A549 (cell line): Measurements from ENCODE around the gene FOXP1. TPM values are rescaled to one million over a fixed set of nuclear protein-coding genes. Genes with fewer than 3 reads are reported as not detected.

Experiments used
- ATAC-seq, 2 experiments: fragments of 200-7000 bp in 1 of 2; fragments of >200 bp in 1 of 2; cut with Nextera tagmentation in 1 of 2; cut with Tn5 transposase in 1 of 2; 3 replicates each; pipeline versions ENCODE4 v1.8.0 to v1.9.1; 2018 to 2020; ENCODE audit warnings: mild to moderate bottlenecking in 1 of 2, moderate library complexity in 1 of 2
- CTCF ChIA-PET: fragments of 300-600 bp; sonication (Branson Sonifier 250); formaldehyde crosslinking; extraction: SDS; loops from one replicate; lab custom pipeline; 2021; ENCODE audit warnings: antibody characterized with exemption, inconsistent platforms; lab: Yijun Ruan, JAX
- POLR2A ChIA-PET: fragments of 350-600 bp; formaldehyde crosslinking; extraction: SDS; loops from one replicate; lab custom pipeline; 2021; ENCODE audit warnings: antibody characterized with exemption, inconsistent platforms; lab: Yijun Ruan, JAX
- DNase-seq, 2 experiments: peaks; one replicate each; pipeline versions ENCODE4 v3.0.0 to v3.0.0-alpha.2; 2011 to 2016; ENCODE audit warnings: low read depth in 1 of 2, low spot score in 1 of 2
- FAIRE-seq: peaks from 2 replicates; lab custom pipeline; 2011; peaks lifted over from hg19 to GRCh38; lab: Jason Lieb, UNC
- H3K27ac ChIP-seq, 2 experiments: fragments of >200 bp; sonication (Bioruptor Twin); formaldehyde crosslinking; 3 replicates each; pipeline ENCODE4 v1.5.1; 2016 to 2017
- H3K4me1 ChIP-seq: fragments of >200 bp; sonication (Bioruptor Twin); formaldehyde crosslinking; 3 replicates; pipeline ENCODE4 v1.6.1; 2016
- H3K4me2 ChIP-seq: fragments of >200 bp; sonication (Bioruptor Twin); formaldehyde crosslinking; 3 replicates; pipeline ENCODE4 v1.6.1; 2016
- H3K4me3 ChIP-seq: fragments of >200 bp; sonication (Bioruptor Twin); formaldehyde crosslinking; 3 replicates; pipeline ENCODE4 v1.5.1; 2016
- H3K9me3 ChIP-seq: fragments of >200 bp; sonication (Bioruptor Twin); formaldehyde crosslinking; 3 replicates; pipeline ENCODE4 v1.6.1; 2016
- EHF ChIP-seq: fragments of 250-450 bp; sonication (Bioruptor Pico); IDR thresholded peaks from 2 replicates; pipeline ENCODE4 v1.5.0; 2020; ENCODE audit warnings: mild to moderate bottlenecking
- FOSL2 ChIP-seq, 2 experiments: fragments of 450-650 bp in 1 of 2; fragments of >200 bp in 1 of 2; sonication (Bioruptor Twin) in 1 of 2; formaldehyde crosslinking; IDR thresholded peaks; 2 replicates each; pipeline versions ENCODE4 v1.5.0 to v1.6.1; 2016 to 2020; ENCODE audit warnings: mild to moderate bottlenecking in 1 of 2, moderate library complexity in 1 of 2
- GATA3 ChIP-seq: IDR thresholded peaks from 2 replicates; pipeline ENCODE4 v1.6.1; 2012; ENCODE audit warnings: borderline replicate concordance
- HDAC2 ChIP-seq: fragments of 200-600 bp; sonication (generic); IDR thresholded peaks from 2 replicates; pipeline ENCODE4 v1.6.1; 2016
- HOXB5 ChIP-seq: fragments of 250-450 bp; sonication (Bioruptor Pico); IDR thresholded peaks from 2 replicates; pipeline ENCODE4 v1.5.0; 2020; ENCODE audit warnings: mild to moderate bottlenecking, moderate library complexity
- JUN ChIP-seq, 2 experiments: fragments of >200 bp; sonication (Bioruptor Twin); formaldehyde crosslinking; IDR thresholded peaks; 2 replicates in 1 of 2; 3 replicates in 1 of 2; pipeline ENCODE4 v1.6.1; 2016 to 2017
- PHF8 ChIP-seq: fragments of 200-600 bp; sonication (generic); IDR thresholded peaks from 2 replicates; pipeline ENCODE4 v1.6.1; 2016; ENCODE audit warnings: low read depth, mild to moderate bottlenecking, antibody characterized with exemption, moderate library complexity, borderline replicate concordance
- POLR2A ChIP-seq: IDR thresholded peaks from 2 replicates; pipeline ENCODE4 v1.6.1; 2012; ENCODE audit warnings: mild to moderate bottlenecking, low read length
- POLR2AphosphoS2 ChIP-seq: conservative IDR thresholded peaks from 2 replicates; pipeline ENCODE4 v1.6.1; 2012; ENCODE audit warnings: low read length, improper control_type of control experiment, inconsistent platforms
- RAD21 ChIP-seq, 2 experiments: fragments of >200 bp in 1 of 2; sonication (Bioruptor Twin) in 1 of 2; formaldehyde crosslinking in 1 of 2; IDR thresholded peaks in 1 of 2; conservative IDR thresholded peaks in 1 of 2; 2 replicates in 1 of 2; 3 replicates in 1 of 2; pipeline ENCODE4 v1.6.1; 2012 to 2018; ENCODE audit warnings: inconsistent platforms in 1 of 2
- RARB ChIP-seq: fragments of 250-450 bp; sonication (Bioruptor Pico); IDR thresholded peaks from 2 replicates; pipeline ENCODE4 v1.8.0; 2021; ENCODE audit warnings: mild to moderate bottlenecking, moderate library complexity
- RCOR1 ChIP-seq: fragments of 150-350 bp; IDR thresholded peaks from 2 replicates; pipeline ENCODE4 v1.6.1; 2014; ENCODE audit warnings: antibody characterized with exemption, low read length, low read depth
- RNF2 ChIP-seq: fragments of 200-600 bp; sonication (generic); IDR thresholded peaks from 2 replicates; pipeline ENCODE4 v1.6.1; 2016; ENCODE audit warnings: low read depth, mild to moderate bottlenecking, antibody characterized with exemption, moderate library complexity, borderline replicate concordance
- SMC3 ChIP-seq: fragments of >200 bp; sonication (Bioruptor Twin); formaldehyde crosslinking; IDR thresholded peaks from 3 replicates; pipeline ENCODE4 v1.6.1; 2018; ENCODE audit warnings: inconsistent platforms
- TFCP2L1 ChIP-seq: fragments of 250-450 bp; sonication (Bioruptor Pico); IDR thresholded peaks from 2 replicates; pipeline ENCODE4 v1.5.0; 2021; ENCODE audit warnings: mild to moderate bottlenecking
- ZFP36 ChIP-seq: fragments of 450-650 bp; IDR thresholded peaks from 2 replicates; pipeline ENCODE4 v1.6.1; 2014; ENCODE audit warnings: borderline replicate concordance; ENCODE audit not compliant: partially characterized antibody
- ZNF302 ChIP-seq: fragments of 250-450 bp; sonication (Bioruptor Pico); IDR thresholded peaks from 2 replicates; pipeline ENCODE4 v1.9.0; 2021; ENCODE audit warnings: inconsistent platforms, mild to moderate bottlenecking, moderate library complexity
- WGBS: methylation state at CpG from one replicate; pipeline ENCODE4 v1.1.6; 2017; ENCODE audit errors: missing lambda C conversion rate; 5-methylcytosine and 5-hydroxymethylcytosine counted together
- polyA plus RNA-seq, 4 experiments: library from polyadenylated mRNA; depleted of rRNA in 3 of 4; stranded (reverse); fragments of >200 nt; fragmentation: RNase III in 1 of 4; extraction: RNeasy Plus Mini Kit Qiagen cat#74134 plus additional on column Dnase treatment in 1 of 4; gene quantifications; 2 replicates in 3 of 4; 3 replicates in 1 of 4; pipeline ENCODE4 v1.2.3, GENCODE V29; 2011 to 2017
- TF ChIP-seq, protein P1 (sequence below): IDR thresholded peaks from 2 replicates; pipeline ENCODE4 v1.6.1; 2012; ENCODE audit warnings: low read depth, borderline replicate concordance
- TF ChIP-seq, protein P2 (sequence below): fragments of 250-450 bp; sonication (Bioruptor Pico); IDR thresholded peaks from 2 replicates; pipeline ENCODE4 v1.5.0; 2020; ENCODE audit warnings: low read depth, mild to moderate bottlenecking, moderate library complexity
- TF ChIP-seq, protein P3 (sequence below): IDR thresholded peaks from 2 replicates; pipeline ENCODE4 v1.6.1; 2012

The FOXP1 gene
- polyA plus RNA-seq, 2 of the 4 experiments (the other 2 are of a cell fraction): 12.8 to 13.9 TPM

DNA sequence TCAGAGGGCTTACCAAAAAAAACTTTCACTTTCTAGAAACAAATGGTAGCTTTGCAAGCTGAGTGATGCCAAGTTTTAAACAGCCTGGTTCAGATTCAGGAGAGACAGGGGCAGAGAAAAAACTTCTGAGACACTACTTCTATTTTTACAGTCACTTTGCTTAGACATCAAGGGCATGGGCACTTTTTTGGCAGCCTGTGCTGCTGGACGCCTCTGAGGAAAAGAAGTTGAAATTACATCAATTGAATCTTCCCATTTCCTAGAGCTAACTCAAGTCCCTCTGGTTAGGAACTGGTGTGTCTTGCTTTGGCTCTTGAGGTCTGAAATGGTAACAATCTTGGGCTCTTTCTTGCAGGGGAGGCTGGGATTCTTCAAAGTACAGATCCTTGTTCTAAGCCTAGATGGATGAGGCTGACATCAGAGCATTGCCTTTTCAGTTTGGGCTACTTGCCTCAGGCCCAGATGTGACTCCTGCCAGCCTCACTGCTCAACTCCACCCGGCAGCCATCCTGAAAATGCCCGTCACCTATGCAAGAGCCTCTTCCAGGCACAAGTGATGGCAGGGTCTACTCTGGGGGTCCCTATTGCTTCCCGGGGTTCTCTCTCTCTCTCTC lies 357.5 kb downstream of the FOXP1 start (continued):
- TF ChIP-seq, protein P1, sequence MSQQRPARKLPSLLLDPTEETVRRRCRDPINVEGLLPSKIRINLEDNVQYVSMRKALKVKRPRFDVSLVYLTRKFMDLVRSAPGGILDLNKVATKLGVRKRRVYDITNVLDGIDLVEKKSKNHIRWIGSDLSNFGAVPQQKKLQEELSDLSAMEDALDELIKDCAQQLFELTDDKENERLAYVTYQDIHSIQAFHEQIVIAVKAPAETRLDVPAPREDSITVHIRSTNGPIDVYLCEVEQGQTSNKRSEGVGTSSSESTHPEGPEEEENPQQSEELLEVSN: no peak
- no peak for TF ChIP-seq GATA3
- TF ChIP-seq RCOR1: no peak
- TF ChIP-seq, protein P2, sequence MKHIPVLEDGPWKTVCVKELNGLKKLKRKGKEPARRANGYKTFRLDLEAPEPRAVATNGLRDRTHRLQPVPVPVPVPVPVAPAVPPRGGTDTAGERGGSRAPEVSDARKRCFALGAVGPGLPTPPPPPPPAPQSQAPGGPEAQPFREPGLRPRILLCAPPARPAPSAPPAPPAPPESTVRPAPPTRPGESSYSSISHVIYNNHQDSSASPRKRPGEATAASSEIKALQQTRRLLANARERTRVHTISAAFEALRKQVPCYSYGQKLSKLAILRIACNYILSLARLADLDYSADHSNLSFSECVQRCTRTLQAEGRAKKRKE (CRISPR knock-in tag): no peak

DNA sequence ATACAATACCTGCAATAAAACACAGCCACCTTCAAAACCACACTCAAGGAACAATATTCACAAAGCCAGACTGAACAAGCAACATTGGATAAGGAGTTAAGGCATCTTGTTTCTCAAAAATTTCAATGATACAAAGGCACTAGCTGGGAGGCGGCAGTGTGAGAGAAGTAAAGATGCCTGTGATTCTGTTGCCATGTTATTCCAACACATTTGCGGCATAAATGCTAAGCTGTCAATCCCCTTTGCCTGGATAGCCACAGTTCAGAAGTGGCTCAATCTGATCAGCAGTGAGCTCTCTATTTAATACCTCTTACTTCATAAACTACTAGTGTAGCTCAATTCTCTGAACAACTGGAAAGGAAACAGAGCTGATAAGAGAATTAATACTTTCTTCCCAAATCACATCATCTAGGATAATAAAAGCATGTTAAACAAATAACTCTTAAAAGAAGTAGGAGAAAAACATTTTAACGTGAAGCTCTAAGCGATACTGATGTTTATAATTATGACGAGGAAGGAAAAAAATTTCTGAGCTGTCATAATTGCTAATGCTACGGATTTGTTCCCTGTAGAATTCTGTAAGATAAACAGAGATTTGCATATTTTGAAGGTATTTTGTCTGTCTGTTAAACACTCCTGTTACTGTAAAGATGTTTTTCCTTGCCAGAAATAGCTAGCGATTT lies 358.4 kb downstream of the FOXP1 start:
- H3K4me2 ChIP-seq: no peak overlapping the region
- CTCF ChIA-PET: interaction anchor here (0.8 to 1.6 kb wide), 4 partner anchors 13 to 21 kb away, joined by 3 to 4 read pairs (median 3); no protein-coding TSS in a partner anchor
- POLR2A ChIA-PET: no interaction called here
- TF ChIP-seq HDAC2 (no peak), POLR2AphosphoS2 (no peak), PHF8 (no peak), HOXB5 (CRISPR knock-in tag) (no peak), TFCP2L1 (CRISPR knock-in tag) (no peak), RNF2 (no peak), JUN (IDR thresholded peaks at IDR 0.05) (no peak), SMC3 (no peak), FOSL2 (IDR thresholded peaks at IDR 0.05) (no peak), FOSL2 (CRISPR knock-in tag; IDR thresholded peaks at IDR 0.05) (no peak), RAD21 (conservative IDR thresholded peaks at IDR 0.05 in 1 of 2, IDR thresholded peaks at IDR 0.05 in 1 of 2) (no peak), POLR2A (no peak), ZNF302 (no peak), ZFP36 (no peak), RARB (CRISPR knock-in tag) (no peak), EHF (CRISPR knock-in tag) (no peak)
- TF ChIP-seq, protein P2 (CRISPR knock-in tag): no peak
- TF ChIP-seq, protein P3, sequence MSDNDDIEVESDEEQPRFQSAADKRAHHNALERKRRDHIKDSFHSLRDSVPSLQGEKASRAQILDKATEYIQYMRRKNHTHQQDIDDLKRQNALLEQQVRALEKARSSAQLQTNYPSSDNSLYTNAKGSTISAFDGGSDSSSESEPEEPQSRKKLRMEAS: no peak
- TF ChIP-seq, protein P1: no peak
- no peaks in the 10 kb centered on the region for H3K4me1 ChIP-seq
- H3K27ac ChIP-seq: no peak overlapping the region
- ATAC-seq (no peak), FAIRE-seq (no peak), DNase-seq (no peak)
- H3K4me3 ChIP-seq: no peak overlapping the region
- H3K9me3 ChIP-seq: no peaks in the 10 kb centered on the region
- WGBS: 88% methylated on average over 7 of the region's 7 CpGs
